Tibial nerve (tissue), 4 donors: ENCODE measurements around the gene BACH2.
"Not testable (repeated sequence)": the region's sequence is repeated elsewhere in the genome, so short reads cannot be mapped to it uniquely, and the experiment has no call there.

Experiments used
- EP300 ChIP-seq, 2 donors: sonication (generic); formaldehyde crosslinking; IDR thresholded peaks; one replicate each; pipeline ENCODE4 v1.6.1; 2017; ENCODE audit warnings: antibody characterized with exemption in 2 of 2, mild to moderate bottlenecking in 1 of 2
- POLR2A ChIP-seq, 2 donors: fragments of 450-650 bp; IDR thresholded peaks; one replicate each; pipeline ENCODE4 v1.6.1; 2017; ENCODE audit warnings: antibody characterized with exemption in 2 of 2, mild to moderate bottlenecking in 2 of 2, moderate library complexity in 2 of 2
- TF ChIP-seq, protein P1 (sequence below), 5 experiments: fragments of 200-600 bp in 3 of 5; fragments of 450-650 bp in 2 of 5; sonication (generic) in 3 of 5; IDR thresholded peaks; one replicate each; pipeline ENCODE4 v1.5.1; 2016 to 2019; ENCODE audit warnings: antibody characterized with exemption in 5 of 5, mild to moderate bottlenecking in 3 of 5, moderate library complexity in 2 of 5

DNA sequence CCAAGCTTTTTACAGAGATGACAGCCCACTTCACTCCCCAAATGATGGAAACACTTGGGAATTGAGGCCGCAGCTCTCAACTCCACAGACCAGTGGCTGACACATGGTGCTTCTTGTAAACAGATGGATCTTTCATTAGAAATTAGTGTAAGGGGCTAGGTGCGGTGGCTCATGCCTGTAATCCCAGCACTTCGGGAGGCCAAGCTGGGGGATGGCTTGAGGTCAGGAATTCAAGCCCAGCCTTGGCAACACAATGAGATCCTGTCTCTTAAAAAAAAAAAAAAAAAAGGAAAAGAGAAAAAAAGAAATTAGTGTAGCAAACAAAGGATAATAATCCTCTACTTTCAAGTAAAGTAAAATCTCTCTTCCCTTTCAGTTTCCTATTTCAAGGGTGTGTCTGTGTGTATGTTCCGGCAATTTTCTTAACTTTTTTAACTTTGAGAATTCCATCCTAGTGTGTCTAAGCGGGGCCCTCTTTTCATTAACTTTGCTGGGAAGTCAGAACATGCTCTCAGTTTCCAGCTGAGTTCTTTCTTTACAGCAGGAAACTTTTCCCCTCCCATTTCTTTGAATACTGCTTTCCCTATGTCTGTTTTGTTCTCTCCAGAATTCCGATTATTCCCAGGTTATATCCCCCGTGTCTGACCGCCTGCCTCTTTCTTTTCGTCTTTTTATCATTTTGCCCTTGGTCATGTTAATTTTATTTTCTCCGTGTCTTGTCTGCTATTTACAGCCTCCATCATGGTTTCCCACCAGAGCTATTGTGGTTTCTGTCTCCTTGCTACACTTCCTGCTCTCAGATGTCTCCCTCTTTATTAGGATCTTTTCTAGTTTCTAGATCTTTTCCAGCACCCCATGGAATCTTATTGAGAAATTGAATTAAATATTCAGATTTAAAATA lies 386.4 kb downstream of the BACH2 start:
- TF ChIP-seq, protein P1, sequence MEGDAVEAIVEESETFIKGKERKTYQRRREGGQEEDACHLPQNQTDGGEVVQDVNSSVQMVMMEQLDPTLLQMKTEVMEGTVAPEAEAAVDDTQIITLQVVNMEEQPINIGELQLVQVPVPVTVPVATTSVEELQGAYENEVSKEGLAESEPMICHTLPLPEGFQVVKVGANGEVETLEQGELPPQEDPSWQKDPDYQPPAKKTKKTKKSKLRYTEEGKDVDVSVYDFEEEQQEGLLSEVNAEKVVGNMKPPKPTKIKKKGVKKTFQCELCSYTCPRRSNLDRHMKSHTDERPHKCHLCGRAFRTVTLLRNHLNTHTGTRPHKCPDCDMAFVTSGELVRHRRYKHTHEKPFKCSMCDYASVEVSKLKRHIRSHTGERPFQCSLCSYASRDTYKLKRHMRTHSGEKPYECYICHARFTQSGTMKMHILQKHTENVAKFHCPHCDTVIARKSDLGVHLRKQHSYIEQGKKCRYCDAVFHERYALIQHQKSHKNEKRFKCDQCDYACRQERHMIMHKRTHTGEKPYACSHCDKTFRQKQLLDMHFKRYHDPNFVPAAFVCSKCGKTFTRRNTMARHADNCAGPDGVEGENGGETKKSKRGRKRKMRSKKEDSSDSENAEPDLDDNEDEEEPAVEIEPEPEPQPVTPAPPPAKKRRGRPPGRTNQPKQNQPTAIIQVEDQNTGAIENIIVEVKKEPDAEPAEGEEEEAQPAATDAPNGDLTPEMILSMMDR (IDR thresholded peaks at IDR 0.05): not testable (repeated sequence)
- TF ChIP-seq POLR2A, EP300 (IDR thresholded peaks at IDR 0.05): not testable (repeated sequence)
